ENCODE data around the gene HCFC1. TPM values are rescaled to one million over a fixed set of nuclear protein-coding genes. Genes with fewer than 3 reads are reported as not detected.

The HCFC1 gene
- total RNA-seq, 1 experiment from 2014 or later = 64.9 TPM

- no peaks in the 10 kb centered on the region; the same call in 1 of the 2 replicates for H3K36me3 ChIP-seq (replicated peaks; ENCODE audit: control insufficient read depth, insufficient read depth, low read length)
- peak overlapping the region; percentile 66 for H3K4me3 ChIP-seq (ENCODE audit: insufficient read depth, low read depth, low read length)
- no peak for DNase-seq
- H3K27me3 ChIP-seq (ENCODE audit: control insufficient read depth, insufficient read depth, low read length) = no peaks in the 10 kb centered on the region
Observed at GRCh38 chrX:153925387-153925738, 46.3 kb downstream of the HCFC1 start.

- Histone ChIP-seq H3K27me3 (ENCODE audit: control insufficient read depth, insufficient read depth, low read length) (no peaks in the 10 kb centered on the region), H3K36me3 (replicated peaks; ENCODE audit: control insufficient read depth, insufficient read depth, low read length) (no peaks in the 10 kb centered on the region; the same call in 1 of the 2 replicates), H3K4me3 (ENCODE audit: insufficient read depth, low read depth, low read length) (no peak overlapping the region)
- no peak for DNase-seq
Observed at GRCh38 chrX:153924149-153924861, 47.3 kb downstream of the HCFC1 start.

DNA sequence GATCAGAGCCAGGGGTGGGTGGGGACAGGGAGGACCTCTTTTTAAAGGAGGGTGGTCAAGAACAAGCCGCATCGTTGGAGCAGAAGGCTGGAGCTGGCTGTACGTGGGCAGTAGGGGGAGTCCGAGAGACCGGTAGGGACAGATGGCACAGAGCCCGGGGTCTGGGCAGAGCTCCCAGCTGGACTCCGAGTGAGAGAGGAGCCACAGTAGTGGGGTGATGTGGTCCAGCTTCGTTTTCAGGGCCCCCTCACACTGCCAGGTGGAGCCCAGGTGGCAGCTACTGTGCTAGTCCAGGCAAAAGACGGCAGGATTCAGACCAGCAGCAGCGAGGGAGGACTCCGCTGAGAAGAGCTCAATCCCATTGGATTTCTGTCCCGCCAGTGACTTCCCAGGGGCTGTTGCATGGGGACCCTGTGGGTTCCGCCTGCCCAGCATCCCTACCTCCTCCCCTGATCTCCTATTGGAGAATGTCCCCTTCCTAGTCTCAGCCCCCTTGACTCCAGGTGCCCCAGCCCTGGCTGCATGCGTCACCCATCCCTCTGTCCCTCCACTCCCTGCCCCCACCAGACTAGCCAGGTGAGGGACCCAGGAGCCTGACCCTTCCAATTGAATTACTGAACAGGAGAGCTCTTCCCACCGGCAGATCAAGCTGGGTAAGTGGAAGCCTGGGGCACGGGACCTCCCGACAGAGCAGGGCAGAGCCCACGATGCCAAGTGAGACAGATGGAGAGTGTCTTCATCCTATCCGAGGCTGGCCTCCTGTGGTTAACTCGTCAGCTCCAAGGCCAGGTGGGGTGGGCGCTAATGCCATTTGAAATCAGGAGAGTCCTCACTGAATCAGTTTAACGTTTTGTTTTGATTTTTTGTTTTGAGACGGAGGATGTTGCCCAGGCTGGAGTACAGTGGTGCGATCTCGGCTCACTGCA lies 48.4 kb downstream of the HCFC1 start:
- H3K4me3 ChIP-seq (ENCODE audit: insufficient read depth, low read depth, low read length) = no peak overlapping the region
- no peaks in the 10 kb centered on the region for H3K27me3 ChIP-seq (ENCODE audit: control insufficient read depth, insufficient read depth, low read length)
- peak; percentile 78 for DNase-seq
- 0 out of 2 replicates have a peak, but pooled peaks cover 1% of the 10 kb centered on the region for H3K36me3 ChIP-seq (replicated peaks; ENCODE audit: control insufficient read depth, insufficient read depth, low read length)

GRCh38 chrX:153921511-153922446 lies 49.8 kb downstream of the HCFC1 start:
- DNase-seq = no peak
- H3K27me3 ChIP-seq (ENCODE audit: control insufficient read depth, insufficient read depth, low read length) = no peaks in the 10 kb centered on the region
- H3K4me3 ChIP-seq (ENCODE audit: insufficient read depth, low read depth, low read length) = no peak overlapping the region
- peaks cover 1% of the 10 kb centered on the region; the same call in 1 of the 2 replicates for H3K36me3 ChIP-seq (replicated peaks; ENCODE audit: control insufficient read depth, insufficient read depth, low read length)

DNA sequence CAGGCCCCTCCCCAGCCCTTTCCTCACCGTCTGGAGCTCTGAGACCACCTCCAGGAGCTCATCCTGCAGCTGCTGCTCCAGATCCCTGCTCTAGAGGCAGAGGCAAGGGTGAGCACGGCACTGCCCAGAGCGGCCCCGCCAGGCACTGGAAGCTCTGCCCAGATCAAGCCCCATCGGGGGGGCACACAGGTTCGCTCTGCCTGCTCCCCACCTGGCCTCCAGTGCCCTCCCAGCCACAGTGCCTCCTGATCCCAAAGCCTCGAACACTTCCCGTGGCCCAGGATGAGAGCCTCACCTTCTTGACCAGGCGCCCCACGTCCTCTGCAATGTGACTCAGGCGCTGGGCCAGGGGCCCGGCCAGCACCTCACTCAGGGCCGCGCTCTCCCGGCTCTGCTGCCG lies 50.5 kb downstream of the HCFC1 start:
- DNase-seq = no peak
- no peak overlapping the region for H3K4me3 ChIP-seq (ENCODE audit: insufficient read depth, low read depth, low read length)

GRCh38 chrX:153920546-153920945 lies 51.1 kb downstream of the HCFC1 start:
- DNase-seq = no peak
- Histone ChIP-seq H3K27me3 (ENCODE audit: control insufficient read depth, insufficient read depth, low read length) (no peaks in the 10 kb centered on the region), H3K4me3 (ENCODE audit: insufficient read depth, low read depth, low read length) (no peak overlapping the region), H3K36me3 (replicated peaks; ENCODE audit: control insufficient read depth, insufficient read depth, low read length) (peaks cover 1% of the 10 kb centered on the region; the same call in 1 of the 2 replicates)

More for the DNA sequence above, 50.5 kb downstream of the HCFC1 start:
- peaks cover 1% of the 10 kb centered on the region; the same call in 1 of the 2 replicates for H3K36me3 ChIP-seq (replicated peaks; ENCODE audit: control insufficient read depth, insufficient read depth, low read length)
- H3K27me3 ChIP-seq (ENCODE audit: control insufficient read depth, insufficient read depth, low read length) = no peaks in the 10 kb centered on the region

DNA sequence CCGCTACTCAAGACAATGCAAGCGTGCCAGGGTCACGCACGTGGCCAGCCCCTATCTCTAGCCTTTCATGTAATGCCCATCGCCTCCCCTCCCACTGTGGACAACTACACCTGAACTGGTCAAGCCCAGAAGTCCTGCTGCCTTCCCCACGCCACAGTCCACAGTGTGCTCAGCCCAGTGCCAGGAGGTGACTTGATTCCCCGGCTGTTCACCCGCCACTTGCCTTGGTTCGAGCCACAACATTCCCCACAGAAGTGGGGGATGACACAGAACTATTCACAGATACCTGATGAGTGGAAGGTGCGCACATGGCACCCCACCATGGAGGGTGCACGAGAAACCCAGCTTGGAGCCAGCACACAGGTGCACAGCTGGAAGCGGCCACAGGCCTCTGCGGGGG lies 52.3 kb downstream of the HCFC1 start:
- no peak for DNase-seq
- Histone ChIP-seq H3K4me3 (ENCODE audit: insufficient read depth, low read depth, low read length) (no peak overlapping the region), H3K36me3 (replicated peaks; ENCODE audit: control insufficient read depth, insufficient read depth, low read length) (peaks cover 1% of the 10 kb centered on the region; the same call in 1 of the 2 replicates), H3K27me3 (ENCODE audit: control insufficient read depth, insufficient read depth, low read length) (no peaks in the 10 kb centered on the region)

DNA sequence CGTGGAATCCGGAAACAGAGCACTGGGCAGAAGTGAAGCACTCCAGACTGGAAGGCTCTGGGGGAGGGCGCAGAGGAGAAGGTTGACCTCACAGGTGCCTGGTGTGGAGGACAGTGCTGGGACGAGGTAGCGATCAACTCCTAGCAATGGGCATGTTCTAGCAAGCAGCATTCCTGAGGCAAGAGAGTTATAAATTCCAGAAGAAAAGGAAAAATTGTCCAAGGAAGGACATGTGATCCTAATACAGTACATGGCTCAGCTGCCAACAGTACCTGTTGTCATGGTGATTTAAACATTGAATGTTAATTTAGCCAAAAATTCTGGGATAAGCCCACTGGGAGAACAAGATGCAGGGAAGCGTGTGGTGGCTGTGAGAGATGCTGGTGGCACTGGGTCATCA lies 53.7 kb downstream of the HCFC1 start:
- DNase-seq = no peak
- Histone ChIP-seq H3K27me3 (ENCODE audit: control insufficient read depth, insufficient read depth, low read length) (no peaks in the 10 kb centered on the region), H3K36me3 (replicated peaks; ENCODE audit: control insufficient read depth, insufficient read depth, low read length) (peaks cover 1% of the 10 kb centered on the region; the same call in 1 of the 2 replicates), H3K4me3 (ENCODE audit: insufficient read depth, low read depth, low read length) (no peak overlapping the region)

GRCh38 chrX:153913701-153914100 lies 57.9 kb downstream of the HCFC1 start:
- DNase-seq = no peak
- H3K4me3 ChIP-seq (ENCODE audit: insufficient read depth, low read depth, low read length) = no peak overlapping the region
- peaks cover 1% of the 10 kb centered on the region; the same call in 1 of the 2 replicates for H3K36me3 ChIP-seq (replicated peaks; ENCODE audit: control insufficient read depth, insufficient read depth, low read length)

GRCh38 chrX:153913211-153913610 lies 58.4 kb downstream of the HCFC1 start:
- no peak for DNase-seq
- Histone ChIP-seq H3K27me3 (ENCODE audit: control insufficient read depth, insufficient read depth, low read length) (no peaks in the 10 kb centered on the region), H3K4me3 (ENCODE audit: insufficient read depth, low read depth, low read length) (no peak overlapping the region), H3K36me3 (replicated peaks; ENCODE audit: control insufficient read depth, insufficient read depth, low read length) (no peaks in the 10 kb centered on the region; the same call in 1 of the 2 replicates)

More at GRCh38 chrX:153913701-153914100, 57.9 kb downstream of the HCFC1 start:
- no peaks in the 10 kb centered on the region for H3K27me3 ChIP-seq (ENCODE audit: control insufficient read depth, insufficient read depth, low read length)

DNA sequence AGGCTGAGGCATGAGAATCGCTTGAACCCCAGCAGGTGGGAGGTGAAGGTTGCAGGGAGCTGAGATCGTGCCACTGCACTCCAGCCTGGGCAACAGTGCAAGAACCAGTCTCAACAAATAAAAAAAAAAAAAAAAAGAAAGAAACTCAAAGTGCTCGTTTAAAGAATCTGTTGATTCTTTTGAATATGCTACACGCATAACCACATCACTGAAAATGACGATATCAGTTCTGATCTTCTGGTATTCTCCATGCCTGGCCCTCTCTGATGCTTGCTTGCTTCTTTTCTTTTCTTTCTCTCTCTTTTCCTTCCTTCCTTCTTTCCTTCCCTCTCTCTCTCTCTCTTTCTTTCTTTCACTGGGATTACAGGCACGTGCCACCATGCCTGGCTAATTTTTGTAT lies 59.8 kb downstream of the HCFC1 start:
- Histone ChIP-seq H3K36me3 (replicated peaks; ENCODE audit: control insufficient read depth, insufficient read depth, low read length) (no peaks in the 10 kb centered on the region; the same call in 1 of the 2 replicates), H3K4me3 (ENCODE audit: insufficient read depth, low read depth, low read length) (no peak overlapping the region), H3K27me3 (ENCODE audit: control insufficient read depth, insufficient read depth, low read length) (no peaks in the 10 kb centered on the region)
- DNase-seq = no peak

DNA sequence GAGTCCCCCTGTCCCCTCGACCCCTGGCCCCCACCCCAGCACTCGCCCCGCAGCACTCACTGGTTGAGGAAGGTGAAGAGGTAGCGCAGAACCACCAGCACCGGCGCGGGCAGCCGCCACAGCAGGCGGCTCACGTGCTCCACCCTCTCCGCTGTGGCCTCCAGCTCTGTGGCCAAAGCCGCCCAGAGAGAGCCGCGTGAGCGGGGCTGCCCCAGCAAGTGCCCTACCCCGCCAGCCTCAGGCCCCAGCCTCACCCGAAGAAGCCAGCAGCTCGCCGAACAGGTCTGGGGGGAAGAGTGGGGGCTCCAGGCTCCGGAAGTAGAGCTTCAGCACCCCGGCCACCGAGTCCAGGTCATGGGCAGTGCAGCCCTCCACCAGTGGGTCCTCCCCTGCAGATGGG lies 61.2 kb downstream of the HCFC1 start:
- Histone ChIP-seq H3K27me3 (ENCODE audit: control insufficient read depth, insufficient read depth, low read length) (no peaks in the 10 kb centered on the region), H3K4me3 (ENCODE audit: insufficient read depth, low read depth, low read length) (no peak overlapping the region), H3K36me3 (replicated peaks; ENCODE audit: control insufficient read depth, insufficient read depth, low read length) (no peaks in the 10 kb centered on the region; the same call in 1 of the 2 replicates)
- no peak for DNase-seq

DNA sequence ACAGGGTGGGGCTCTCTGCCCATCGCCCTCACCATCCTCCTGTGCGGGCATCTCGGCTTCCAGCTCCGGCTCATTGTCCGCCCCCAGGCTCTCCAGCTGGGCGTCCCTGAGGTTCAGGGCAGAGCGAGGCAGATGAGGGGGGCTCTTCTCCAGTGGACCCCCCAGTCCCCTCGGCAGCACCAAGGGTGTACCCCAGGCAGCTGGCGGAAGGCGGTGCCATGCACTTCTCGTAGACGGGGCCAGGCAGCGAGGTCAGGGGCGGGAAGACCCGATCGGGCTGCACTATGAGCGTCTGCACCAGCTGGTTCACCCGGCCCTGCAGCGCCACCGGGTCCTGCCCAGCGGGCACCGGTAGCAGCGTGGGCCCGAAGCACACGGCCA lies 61.6 kb downstream of the HCFC1 start:
- DNase-seq = no peak
- no peaks in the 10 kb centered on the region; the same call in 1 of the 2 replicates for H3K36me3 ChIP-seq (replicated peaks; ENCODE audit: control insufficient read depth, insufficient read depth, low read length)
- no peak overlapping the region for H3K4me3 ChIP-seq (ENCODE audit: insufficient read depth, low read depth, low read length)

More for the DNA sequence above, 61.6 kb downstream of the HCFC1 start:
- H3K27me3 ChIP-seq (ENCODE audit: control insufficient read depth, insufficient read depth, low read length) = no peaks in the 10 kb centered on the region

Data from H7 (cell line).